HepG2 (cell line): ENCODE measurements around the gene RAB17. TPM values are rescaled to one million over a fixed set of nuclear protein-coding genes. Genes with fewer than 3 reads are reported as not detected.
A peak's percentile ranks its signal among the peaks of the same experiment; 100 is the strongest.

Experiments
- ATAC-seq: fragments of 200-7000 bp; cut with Tn5 transposase; 3 replicates; pipeline ENCODE4 v1.9.1; 2020; ENCODE audit warnings: mild to moderate bottlenecking, moderate library complexity
- BruUV-seq: library from RNA; stranded (reverse); fragments of 400-500 nt; replicated peaks from 2 replicates; lab custom pipeline; 2021; lab: Mats Ljungman, UMichigan
- CTCF ChIA-PET: fragments of 300-600 bp; formaldehyde crosslinking; extraction: SDS; loops from one replicate; lab custom pipeline; 2021; ENCODE audit warnings: low total read pairs, inconsistent platforms, low intra/inter-chr PET ratio; lab: Yijun Ruan, JAX
- POLR2A ChIA-PET: fragments of 350-600 bp; sonication (Branson Sonifier 250); formaldehyde crosslinking; loops from one replicate; lab custom pipeline; 2020; ENCODE audit warnings: antibody characterized with exemption, inconsistent platforms; lab: Yijun Ruan, JAX
- DNase-seq: peaks from one replicate; pipeline ENCODE4 v3.0.0-alpha.2; 2015; ENCODE audit warnings: low spot score
- FAIRE-seq: peaks from 3 replicates; lab custom pipeline; 2011; peaks lifted over from hg19 to GRCh38; lab: Jason Lieb, UNC
- H2AFZ ChIP-seq: one replicate; pipeline ENCODE4 v1.6.1; 2011; ENCODE audit warnings: low read length, inconsistent platforms
- H3K27ac ChIP-seq: fragments of 300-600 bp; 3 replicates; pipeline ENCODE4 v1.8.0; 2011; ENCODE audit warnings: mixed run types, mild to moderate bottlenecking, mixed read lengths, low read length, inconsistent platforms; ENCODE audit not compliant: insufficient read depth; ENCODE audit errors: extremely low read length
- H3K27me3 ChIP-seq, 2 experiments: fragments of 200-600 bp in 1 of 2; 2 replicates in 1 of 2; 3 replicates in 1 of 2; pipeline versions ENCODE4 v1.6.0 to v1.8.0; 2011; ENCODE audit warnings: low read length in 2 of 2, mild to moderate bottlenecking in 2 of 2, moderate library complexity in 2 of 2, inconsistent platforms in 1 of 2; ENCODE audit not compliant: insufficient read depth in 2 of 2, control insufficient read depth in 1 of 2
- H3K36me3 ChIP-seq, 2 experiments: fragments of 200-600 bp in 1 of 2; replicated peaks in 1 of 2; 2 replicates in 1 of 2; 3 replicates in 1 of 2; pipeline versions ENCODE4 v1.5.1 to v1.8.0; 2011; ENCODE audit warnings: low read length in 2 of 2, inconsistent platforms in 1 of 2; ENCODE audit not compliant: insufficient read depth in 2 of 2, control insufficient read depth in 1 of 2
- H3K4me1 ChIP-seq: 2 replicates; pipeline ENCODE4 v1.5.1; 2012; ENCODE audit warnings: low read length, inconsistent platforms; ENCODE audit not compliant: insufficient read depth
- H3K4me2 ChIP-seq: 2 replicates; pipeline ENCODE4 v1.6.0; 2011; ENCODE audit warnings: low read depth, low read length, inconsistent platforms
- H3K4me3 ChIP-seq, 3 experiments: fragments of 200-600 bp in 1 of 3; sonication (generic), shearing (Covaris generic) in 1 of 3; replicated peaks in 1 of 3; 2 replicates each; pipeline ENCODE4 v1.5.1; 2011 to 2016; ENCODE audit warnings: low read length in 3 of 3, inconsistent platforms in 2 of 3, low read depth in 2 of 3, mild to moderate bottlenecking in 2 of 3, control low read depth in 1 of 3, mixed read lengths in 1 of 3; ENCODE audit not compliant: insufficient read depth in 1 of 3
- H3K79me2 ChIP-seq: one replicate; pipeline ENCODE4 v1.6.1; 2011; ENCODE audit warnings: low read length, inconsistent platforms; ENCODE audit not compliant: insufficient read depth
- H3K9ac ChIP-seq: 2 replicates; pipeline ENCODE4 v1.6.0; 2011; ENCODE audit warnings: mild to moderate bottlenecking, low read depth, low read length, inconsistent platforms; ENCODE audit not compliant: insufficient read depth
- H3K9me3 ChIP-seq: 2 replicates; pipeline ENCODE4 v1.5.1; 2012; ENCODE audit warnings: mild to moderate bottlenecking, low read length
- H4K20me1 ChIP-seq: 2 replicates; pipeline ENCODE4 v1.6.0; 2011; ENCODE audit warnings: inconsistent platforms, mild to moderate bottlenecking, low read length, moderate library complexity; ENCODE audit not compliant: insufficient read depth
- AHR ChIP-seq: IDR thresholded peaks from 2 replicates; pipeline ENCODE4 v1.6.1; 2018; ENCODE audit warnings: missing genetic modification reagents, missing compliant biosample characterization
- FOXA1 ChIP-seq, 2 experiments: fragments of 450-650 bp in 1 of 2; sonication (generic) in 1 of 2; formaldehyde crosslinking in 1 of 2; IDR thresholded peaks; 2 replicates each; pipeline versions ENCODE4 v1.4.0 to v1.6.1; 2016 to 2020; ENCODE audit warnings: missing genetic modification reagents in 1 of 2
- LCORL ChIP-seq, 2 experiments: fragments of 450-650 bp in 1 of 2; sonication (generic) in 1 of 2; formaldehyde crosslinking in 1 of 2; IDR thresholded peaks; 2 replicates each; pipeline versions ENCODE4 v1.5.0 to v1.6.1; 2017 to 2020; ENCODE audit warnings: antibody characterized with exemption in 1 of 2, missing genetic modification reagents in 1 of 2
- NR2F6 ChIP-seq, 2 experiments: IDR thresholded peaks; 2 replicates each; pipeline ENCODE4 v1.6.1; 2016; ENCODE audit warnings: antibody characterized with exemption in 1 of 2, mild to moderate bottlenecking in 1 of 2
- RARA ChIP-seq: IDR thresholded peaks from 2 replicates; pipeline ENCODE4 v1.6.1; 2016; ENCODE audit warnings: missing genetic modification reagents, missing compliant biosample characterization
- RXRB ChIP-seq: IDR thresholded peaks from 2 replicates; pipeline ENCODE4 v1.6.1; 2016; ENCODE audit warnings: borderline replicate concordance, missing genetic modification reagents, missing compliant biosample characterization
- SALL1 ChIP-seq: sonication (generic); formaldehyde crosslinking; IDR thresholded peaks from 2 replicates; pipeline ENCODE4 v1.8.0; 2022; ENCODE audit warnings: mild to moderate bottlenecking, missing genetic modification reagents
- YEATS4 ChIP-seq: sonication (generic); formaldehyde crosslinking; IDR thresholded peaks from 2 replicates; pipeline ENCODE4 v1.4.0; 2020; ENCODE audit warnings: missing genetic modification reagents, borderline replicate concordance
- ZBTB42 ChIP-seq: sonication (generic); formaldehyde crosslinking; IDR thresholded peaks from 2 replicates; pipeline ENCODE4 v1.5.0; 2020; ENCODE audit warnings: mild to moderate bottlenecking, missing genetic modification reagents
- ZMYM4 ChIP-seq: sonication (generic); formaldehyde crosslinking; IDR thresholded peaks from 2 replicates; pipeline ENCODE4 v1.8.1; 2023; ENCODE audit warnings: mild to moderate bottlenecking, missing genetic modification reagents
- ZNF17 ChIP-seq: sonication (generic); formaldehyde crosslinking; IDR thresholded peaks from 2 replicates; pipeline ENCODE4 v1.5.0; 2020; ENCODE audit warnings: mild to moderate bottlenecking, missing genetic modification reagents
- ZNF292 ChIP-seq: sonication (generic); formaldehyde crosslinking; IDR thresholded peaks from 2 replicates; pipeline ENCODE4 v1.8.1; 2022; ENCODE audit warnings: mild to moderate bottlenecking, low read depth, missing genetic modification reagents, borderline replicate concordance
- ZNF710 ChIP-seq: sonication (generic); formaldehyde crosslinking; IDR thresholded peaks from 2 replicates; pipeline ENCODE4 v1.5.0; 2020; ENCODE audit warnings: mild to moderate bottlenecking, missing genetic modification reagents, borderline replicate concordance
- WGBS: methylation state at CpG from one replicate; pipeline ENCODE4 v1.1.6; 2017; ENCODE audit warnings: low lambda C conversion rate; 5-methylcytosine and 5-hydroxymethylcytosine counted together
- in situ Hi-C: cut with HindIII; loops from 2 replicates; pipeline ENCODE4 v1.10.0; 2017; ENCODE audit warnings: low pct_unique_long_range_greater_than_20kb; ENCODE audit not compliant: extremely low pct_ligation_motif_present
- intact Hi-C: fragments of 100-400 bp; cut with micrococcal nuclease; formaldehyde crosslinking; loops from one replicate; pipeline ENCODE4 v1.10.0; 2022; ENCODE audit not compliant: unreplicated experiment
- polyA plus RNA-seq, 8 experiments: library from polyadenylated mRNA; depleted of rRNA in 3 of 8; stranded (reverse) in 7 of 8; unstranded in 1 of 8; fragments of >200 nt; fragmentation: Illumina TruSeq in 4 of 8; extraction: Trizol in 4 of 8; gene quantifications; 2 replicates each; pipeline versions ENCODE4 v1.2.1 to v1.2.3, GENCODE V29; 2011 to 2016; ENCODE audit warnings: low read depth in 4 of 8, missing spikeins in 1 of 8, mixed read lengths in 1 of 8; ENCODE audit not compliant: insufficient read depth in 1 of 8
- total RNA-seq, 5 experiments: library from RNA; depleted of rRNA; stranded (reverse); fragments of >200 nt; fragmentation: Illumina TruSeq; extraction: Trizol; gene quantifications; 2 replicates each; pipeline ENCODE4 v1.2.3, GENCODE V29; 2016; ENCODE audit warnings: low read depth in 1 of 5
- TF ChIP-seq, protein P1 (sequence below): IDR thresholded peaks from 2 replicates; pipeline ENCODE4 v1.6.1; 2018; ENCODE audit warnings: missing genetic modification reagents, mild to moderate bottlenecking, missing compliant biosample characterization
- TF ChIP-seq, protein P2 (sequence below): sonication (generic); formaldehyde crosslinking; IDR thresholded peaks from 2 replicates; pipeline ENCODE4 v1.4.0; 2020; ENCODE audit warnings: missing genetic modification reagents, borderline replicate concordance

Gene RAB17
- total and polyA plus RNA-seq, 2 of the 13 experiments (the other 11 are each of a cell fraction or from before 2014, with no cell fraction given), result 68.0 to 124 TPM

DNA sequence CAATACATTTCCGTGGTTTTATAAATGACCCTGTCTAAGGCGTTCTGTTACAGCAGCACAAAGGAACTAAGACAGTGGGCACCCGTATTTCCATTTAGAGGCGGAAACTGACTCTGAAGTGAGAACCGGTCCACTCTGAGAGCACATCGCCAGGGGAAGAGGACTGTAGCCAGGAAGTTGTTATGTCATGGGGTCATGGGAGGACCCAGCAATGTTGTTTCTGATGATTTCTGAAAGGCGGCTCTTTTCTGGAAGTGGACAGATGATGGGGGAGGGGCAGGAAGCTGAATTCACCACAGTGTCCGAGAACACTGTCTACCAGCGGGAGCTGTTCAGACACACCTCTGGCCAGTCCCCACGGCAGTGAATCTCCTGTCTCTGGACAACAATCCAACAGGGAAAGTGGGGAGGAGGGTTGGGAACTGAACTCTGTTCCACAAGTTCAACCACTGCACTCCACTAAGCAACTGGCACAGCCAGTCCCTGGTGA, 34.7 kb upstream of the RAB17 start:
- H3K9me3 ChIP-seq, result no peaks in the 10 kb centered on the region
- no peak overlapping the region for H3K27ac ChIP-seq
- ChIA-PET CTCF (interaction anchor here (1.7 kb wide), 1 partner anchor 120 kb away, joined by 5 read pairs; no protein-coding TSS in a partner anchor), POLR2A (interaction anchor here (0.8 kb wide), 1 partner anchor 24 kb away, joined by 3 read pairs; no protein-coding TSS in a partner anchor)
- intact Hi-C loops, result no loop called here
- DNase-seq, result peak; percentile 39
- in situ Hi-C loops, result no loop called here
- peak overlapping the region; percentile 60 for H3K4me2 ChIP-seq
- FAIRE-seq, result no peak
- peak overlapping the region in 1 of 3 experiments; percentile 15; a peak in 1 of 6 replicates for H3K4me3 ChIP-seq
- H4K20me1 ChIP-seq, result peaks cover 3% of the 10 kb centered on the region; the same call in 1 of the 2 replicates
- H3K27me3 ChIP-seq, result peaks cover 2 to 68% of the 10 kb centered on the region in 2 experiments; a peak in 4 of 5 replicates
- H3K9ac ChIP-seq, result no peak overlapping the region
- H3K36me3 ChIP-seq, result no peaks in the 10 kb centered on the region
- BruUV-seq, result no TSS peak
- H2AFZ ChIP-seq, result no peak overlapping the region
- H3K79me2 ChIP-seq, result no peaks in the 10 kb centered on the region
- peaks cover 48% of the 10 kb centered on the region for H3K4me1 ChIP-seq
- WGBS, result 30% methylated on average over 10 of the region's 10 CpGs
- ATAC-seq, result peak; percentile 27
- TF ChIP-seq NR2F6 (IDR thresholded peaks at IDR 0.05) (peak; percentile 62), NR2F6 (CRISPR knock-in tag; IDR thresholded peaks at IDR 0.05) (peak; percentile 62; the same call in 1 of the 2 replicates), RARA (CRISPR knock-in tag) (peak; percentile 77), AHR (CRISPR knock-in tag) (no peak), ZNF292 (CRISPR knock-in tag) (no peak), FOXA1 (IDR thresholded peaks at IDR 0.05) (no peak), FOXA1 (CRISPR knock-in tag; IDR thresholded peaks at IDR 0.05) (no peak), ZNF710 (no peak), SALL1 (CRISPR knock-in tag) (peak; percentile 4; the same call in 1 of the 2 replicates), ZBTB42 (CRISPR knock-in tag) (no peak), RXRB (peak; percentile 86), ZMYM4 (CRISPR knock-in tag) (no peak), ZNF17 (CRISPR knock-in tag) (no peak), YEATS4 (no peak), LCORL (IDR thresholded peaks at IDR 0.05) (no peak), LCORL (CRISPR knock-in tag; IDR thresholded peaks at IDR 0.05) (peak; percentile 66; the same call in 1 of the 2 replicates)
- TF ChIP-seq, protein P1, sequence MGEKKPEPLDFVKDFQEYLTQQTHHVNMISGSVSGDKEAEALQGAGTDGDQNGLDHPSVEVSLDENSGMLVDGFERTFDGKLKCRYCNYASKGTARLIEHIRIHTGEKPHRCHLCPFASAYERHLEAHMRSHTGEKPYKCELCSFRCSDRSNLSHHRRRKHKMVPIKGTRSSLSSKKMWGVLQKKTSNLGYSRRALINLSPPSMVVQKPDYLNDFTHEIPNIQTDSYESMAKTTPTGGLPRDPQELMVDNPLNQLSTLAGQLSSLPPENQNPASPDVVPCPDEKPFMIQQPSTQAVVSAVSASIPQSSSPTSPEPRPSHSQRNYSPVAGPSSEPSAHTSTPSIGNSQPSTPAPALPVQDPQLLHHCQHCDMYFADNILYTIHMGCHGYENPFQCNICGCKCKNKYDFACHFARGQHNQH (CRISPR knock-in tag), result 0 out of 2 replicates have a peak, but pooled peaks have one; percentile 44
- TF ChIP-seq, protein P2, sequence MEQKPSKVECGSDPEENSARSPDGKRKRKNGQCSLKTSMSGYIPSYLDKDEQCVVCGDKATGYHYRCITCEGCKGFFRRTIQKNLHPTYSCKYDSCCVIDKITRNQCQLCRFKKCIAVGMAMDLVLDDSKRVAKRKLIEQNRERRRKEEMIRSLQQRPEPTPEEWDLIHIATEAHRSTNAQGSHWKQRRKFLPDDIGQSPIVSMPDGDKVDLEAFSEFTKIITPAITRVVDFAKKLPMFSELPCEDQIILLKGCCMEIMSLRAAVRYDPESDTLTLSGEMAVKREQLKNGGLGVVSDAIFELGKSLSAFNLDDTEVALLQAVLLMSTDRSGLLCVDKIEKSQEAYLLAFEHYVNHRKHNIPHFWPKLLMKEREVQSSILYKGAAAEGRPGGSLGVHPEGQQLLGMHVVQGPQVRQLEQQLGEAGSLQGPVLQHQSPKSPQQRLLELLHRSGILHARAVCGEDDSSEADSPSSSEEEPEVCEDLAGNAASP (CRISPR knock-in tag), result peak; percentile 87; the same call in 1 of the 2 replicates
